Liver (tissue), 3 donors: ENCODE results near the gene TBC1D5.

Experiments used
- RAD21 ChIP-seq, 2 donors: IDR thresholded peaks; 2 replicates each; pipeline ENCODE4 v1.6.1; 2016; ENCODE audit warnings: antibody characterized with exemption in 2 of 2, mild to moderate bottlenecking in 2 of 2
- TAF1 ChIP-seq: conservative IDR thresholded peaks from 2 replicates; pipeline ENCODE4 v1.6.1; 2016; ENCODE audit warnings: antibody characterized with exemption, mild to moderate bottlenecking
- TF ChIP-seq, protein P1 (sequence below): IDR thresholded peaks from 2 replicates; pipeline ENCODE4 v1.6.1; 2016; ENCODE audit warnings: antibody characterized with exemption
- TF ChIP-seq, protein P2 (sequence below): fragments of 150-350 bp; IDR thresholded peaks from 2 replicates; pipeline ENCODE4 v1.5.1; 2017; ENCODE audit warnings: improper control_type of control experiment, low read depth, low read length; ENCODE audit not compliant: missing input control
- donor health status: healthy.
- donor health status: healthy.

GRCh38 chr3:17138246-17139039 lies 604.0 kb downstream of the TBC1D5 start:
- TF ChIP-seq RAD21 (IDR thresholded peaks at IDR 0.05) (no peak), TAF1 (no peak)
- TF ChIP-seq, protein P1, sequence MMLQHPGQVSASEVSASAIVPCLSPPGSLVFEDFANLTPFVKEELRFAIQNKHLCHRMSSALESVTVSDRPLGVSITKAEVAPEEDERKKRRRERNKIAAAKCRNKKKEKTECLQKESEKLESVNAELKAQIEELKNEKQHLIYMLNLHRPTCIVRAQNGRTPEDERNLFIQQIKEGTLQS: no peak
- TF ChIP-seq, protein P2, sequence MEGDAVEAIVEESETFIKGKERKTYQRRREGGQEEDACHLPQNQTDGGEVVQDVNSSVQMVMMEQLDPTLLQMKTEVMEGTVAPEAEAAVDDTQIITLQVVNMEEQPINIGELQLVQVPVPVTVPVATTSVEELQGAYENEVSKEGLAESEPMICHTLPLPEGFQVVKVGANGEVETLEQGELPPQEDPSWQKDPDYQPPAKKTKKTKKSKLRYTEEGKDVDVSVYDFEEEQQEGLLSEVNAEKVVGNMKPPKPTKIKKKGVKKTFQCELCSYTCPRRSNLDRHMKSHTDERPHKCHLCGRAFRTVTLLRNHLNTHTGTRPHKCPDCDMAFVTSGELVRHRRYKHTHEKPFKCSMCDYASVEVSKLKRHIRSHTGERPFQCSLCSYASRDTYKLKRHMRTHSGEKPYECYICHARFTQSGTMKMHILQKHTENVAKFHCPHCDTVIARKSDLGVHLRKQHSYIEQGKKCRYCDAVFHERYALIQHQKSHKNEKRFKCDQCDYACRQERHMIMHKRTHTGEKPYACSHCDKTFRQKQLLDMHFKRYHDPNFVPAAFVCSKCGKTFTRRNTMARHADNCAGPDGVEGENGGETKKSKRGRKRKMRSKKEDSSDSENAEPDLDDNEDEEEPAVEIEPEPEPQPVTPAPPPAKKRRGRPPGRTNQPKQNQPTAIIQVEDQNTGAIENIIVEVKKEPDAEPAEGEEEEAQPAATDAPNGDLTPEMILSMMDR: no peak
